CD4-positive, alpha-beta T cell treated with Interleukin-2 at 100 ng/mL for 4 hours (primary cell): ENCODE measurements around the gene NACA.
"Not testable (repeated sequence)": the region's sequence is repeated elsewhere in the genome, so short reads cannot be mapped to it uniquely, and the experiment has no call there.

Experiments used
- DNase-seq: peaks from one replicate; pipeline ENCODE4 v3.0.0-alpha.2; 2020; ENCODE audit warnings: low spot score

Gene NACA

GRCh38 chr12:56723889-56724700, 1.0 kb downstream of the NACA start:
- DNase-seq, result no peak

GRCh38 chr12:56723352-56723751, 1.7 kb downstream of the NACA start:
- DNase-seq, result no peak

GRCh38 chr12:56722832-56723231, 2.3 kb downstream of the NACA start:
- DNase-seq, result no peak

- no peak for DNase-seq
These were observed 3.4 kb downstream of the NACA start for GRCh38 chr12:56721721-56722120.

GRCh38 chr12:56721216-56721615, 3.9 kb downstream of the NACA start:
- DNase-seq, result no peak

- no peak for DNase-seq
These were observed 4.4 kb downstream of the NACA start for GRCh38 chr12:56720731-56721151.

- no peak for DNase-seq
These were observed 6.0 kb downstream of the NACA start for GRCh38 chr12:56719056-56719455.

GRCh38 chr12:56718636-56719035, 6.5 kb downstream of the NACA start:
- DNase-seq, result no peak

- DNase-seq, result no peak
These were observed 7.0 kb downstream of the NACA start for GRCh38 chr12:56718149-56718548.

- DNase-seq, result no peak
These were observed 7.9 kb downstream of the NACA start for GRCh38 chr12:56716933-56717880.

GRCh38 chr12:56716458-56716857, 8.6 kb downstream of the NACA start:
- DNase-seq, result no peak

- no peak for DNase-seq
These were observed 9.3 kb downstream of the NACA start for GRCh38 chr12:56715798-56716197.

- DNase-seq, result no peak
These were observed 10.6 kb downstream of the NACA start for GRCh38 chr12:56714431-56714929.

- no peak for DNase-seq
These were observed 11.8 kb downstream of the NACA start for GRCh38 chr12:56713345-56713744.

GRCh38 chr12:56709759-56710376, 15.2 kb downstream of the NACA start:
- no peak for DNase-seq

GRCh38 chr12:56704522-56704921, 20.6 kb downstream of the NACA start:
- DNase-seq, result not testable (repeated sequence)

- DNase-seq, result no peak
These were observed 26.0 kb downstream of the NACA start for GRCh38 chr12:56699020-56699661.

- no peak for DNase-seq
These were observed 29.6 kb downstream of the NACA start for GRCh38 chr12:56695327-56696101.

GRCh38 chr12:56694161-56694560, 30.9 kb downstream of the NACA start:
- no peak for DNase-seq

- peak; percentile 24 for DNase-seq
These were observed 36.3 kb downstream of the NACA start for GRCh38 chr12:56688846-56689109.

GRCh38 chr12:56688129-56688845, 36.8 kb downstream of the NACA start, which contains the start of gene PTGES3:
Gene PTGES3 (minus strand): TSS chr12:56688284. CDS start chr12:56687999, 285 bp downstream.
- DNase-seq, result peak; percentile 98
